H1 (cell line): ENCODE results near the gene MRPS30. TPM values are rescaled to one million over a fixed set of nuclear protein-coding genes. Genes with fewer than 3 reads are reported as not detected.

Experiments
- CTCF ChIA-PET: fragments of 300-600 bp; sonication (Branson Sonifier 250); formaldehyde crosslinking; loops from one replicate; lab custom pipeline; 2021; ENCODE audit not compliant: partially characterized antibody; lab: Charles Lee
- POLR2A ChIA-PET: fragments of 300-600 bp; sonication (Branson Sonifier 250); formaldehyde crosslinking; loops from one replicate; lab custom pipeline; 2021; ENCODE audit warnings: inconsistent platforms; ENCODE audit not compliant: partially characterized antibody; lab: Charles Lee
- DNase-seq, 2 experiments: peaks; one replicate each; pipeline versions ENCODE4 v3.0.0 to v3.0.0-alpha.2; 2010 to 2022; ENCODE audit warnings: low spot score in 2 of 2, low read depth in 1 of 2, mixed read lengths in 1 of 2
- FAIRE-seq: peaks from 2 replicates; lab custom pipeline; 2011; peaks lifted over from hg19 to GRCh38; lab: Jason Lieb, UNC
- H2AFZ ChIP-seq: 2 replicates; pipeline ENCODE4 v1.8.1; 2012; ENCODE audit warnings: low read length, inconsistent platforms
- H2AK5ac ChIP-seq: 2 replicates; pipeline ENCODE4 v1.6.1; 2013; ENCODE audit warnings: low read depth, low read length
- H2BK120ac ChIP-seq: replicated peaks from 2 replicates; pipeline ENCODE3; 2013; ENCODE audit warnings: low read depth, low read length, inconsistent platforms
- H2BK12ac ChIP-seq: 2 replicates; pipeline ENCODE4 v1.6.1; 2013; ENCODE audit warnings: low read depth, low read length
- H2BK15ac ChIP-seq: 2 replicates; pipeline ENCODE4 v1.6.1; 2013; ENCODE audit warnings: low read length
- H2BK20ac ChIP-seq: 2 replicates; pipeline ENCODE4 v1.6.1; 2013; ENCODE audit warnings: low read length
- H2BK5ac ChIP-seq: 2 replicates; pipeline ENCODE4 v1.6.1; 2013; ENCODE audit warnings: low read depth, low read length
- H3K14ac ChIP-seq: 2 replicates; pipeline ENCODE4 v1.6.1; 2013; ENCODE audit warnings: inconsistent platforms; ENCODE audit not compliant: insufficient read length
- H3K18ac ChIP-seq: 2 replicates; pipeline ENCODE4 v1.6.1; 2013; ENCODE audit warnings: low read length; ENCODE audit errors: extremely low read depth
- H3K23ac ChIP-seq: 2 replicates; pipeline ENCODE4 v1.6.1; 2013; ENCODE audit warnings: inconsistent platforms; ENCODE audit not compliant: insufficient read length
- H3K23me2 ChIP-seq: 2 replicates; pipeline ENCODE4 v1.6.1; 2013; ENCODE audit warnings: low read depth, low read length
- H3K27ac ChIP-seq: 2 replicates; pipeline ENCODE4 v1.6.1; 2011; ENCODE audit warnings: low read depth, low read length, inconsistent platforms
- H3K27me3 ChIP-seq, 4 experiments: replicated peaks in 1 of 4; 1 replicate in 1 of 4; 2 replicates in 3 of 4; pipeline versions ENCODE4 v1.6.1 to v1.8.1; 2011 to 2013; ENCODE audit warnings: low read length in 3 of 4, mild to moderate bottlenecking in 3 of 4, inconsistent platforms in 2 of 4, mixed read lengths in 2 of 4, moderate library complexity in 1 of 4; ENCODE audit not compliant: control insufficient read depth in 3 of 4, insufficient read depth in 3 of 4; ENCODE audit errors: extremely low read depth in 1 of 4
- H3K36me3 ChIP-seq, 4 experiments: 2 replicates each; pipeline versions ENCODE4 v1.6.1 to v1.8.1; 2011 to 2013; ENCODE audit warnings: mild to moderate bottlenecking in 4 of 4, low read length in 3 of 4, moderate library complexity in 2 of 4, control low read depth in 1 of 4, inconsistent platforms in 1 of 4; ENCODE audit not compliant: insufficient read depth in 4 of 4, control insufficient read depth in 2 of 4
- H3K4ac ChIP-seq: replicated peaks from 2 replicates; pipeline ENCODE3; 2013; ENCODE audit warnings: low read length, low read depth, mixed read lengths, inconsistent platforms; ENCODE audit not compliant: insufficient read length
- H3K4me1 ChIP-seq, 4 experiments: replicated peaks in 1 of 4; 1 replicate in 1 of 4; 2 replicates in 3 of 4; pipeline versions ENCODE4 v1.6.1 to v1.8.1; 2011 to 2013; ENCODE audit warnings: low read length in 3 of 4, inconsistent platforms in 2 of 4, mixed read lengths in 1 of 4; ENCODE audit not compliant: insufficient read depth in 4 of 4, control insufficient read depth in 3 of 4
- H3K4me2 ChIP-seq, 2 experiments: 2 replicates each; pipeline versions ENCODE4 v1.6.1 to v1.8.1; 2011 to 2013; ENCODE audit warnings: low read depth in 2 of 2, low read length in 2 of 2, control low read depth in 1 of 2, inconsistent platforms in 1 of 2, mild to moderate bottlenecking in 1 of 2; ENCODE audit not compliant: insufficient read depth in 1 of 2
- H3K4me3 ChIP-seq, 4 experiments: fragments of 200-600, 300-600 bp in 1 of 4; sonication (generic), shearing (Covaris generic), sonication (Bioruptor Twin) in 1 of 4; 2 replicates each; pipeline versions ENCODE4 v1.5.1 to v1.8.1; 2011 to 2016; ENCODE audit warnings: low read length in 4 of 4, low read depth in 3 of 4, control low read depth in 2 of 4, inconsistent platforms in 2 of 4, mild to moderate bottlenecking in 2 of 4, mixed read lengths in 1 of 4, moderate library complexity in 1 of 4; ENCODE audit not compliant: insufficient read depth in 2 of 4; ENCODE audit errors: extremely low read depth in 1 of 4
- H3K56ac ChIP-seq: replicated peaks from 2 replicates; pipeline ENCODE3; 2013; ENCODE audit warnings: low read depth, mild to moderate bottlenecking, mixed read lengths, low read length, inconsistent platforms; ENCODE audit not compliant: insufficient read length
- H3K79me1 ChIP-seq: 2 replicates; pipeline ENCODE4 v1.6.1; 2013; ENCODE audit warnings: low read depth, low read length, control low read depth
- H3K79me2 ChIP-seq, 2 experiments: 2 replicates each; pipeline versions ENCODE4 v1.6.1 to v1.8.1; 2012 to 2013; ENCODE audit warnings: low read length in 2 of 2, mild to moderate bottlenecking in 2 of 2, inconsistent platforms in 1 of 2; ENCODE audit not compliant: insufficient read depth in 2 of 2, control insufficient read depth in 1 of 2
- H3K9ac ChIP-seq, 4 experiments: replicated peaks in 1 of 4; 1 replicate in 1 of 4; 2 replicates in 3 of 4; pipeline versions ENCODE4 v1.6.1 to v1.8.1; 2011 to 2013; ENCODE audit warnings: low read depth in 3 of 4, low read length in 3 of 4, control low read depth in 2 of 4, mild to moderate bottlenecking in 2 of 4, moderate library complexity in 2 of 4, inconsistent platforms in 1 of 4; ENCODE audit errors: extremely low read depth in 1 of 4
- H3K9me3 ChIP-seq, 2 experiments: 2 replicates each; pipeline versions ENCODE4 v1.6.1 to v1.8.1; 2012 to 2013; ENCODE audit warnings: mild to moderate bottlenecking in 2 of 2, moderate library complexity in 2 of 2, control low read depth in 1 of 2, inconsistent platforms in 1 of 2, low read depth in 1 of 2, low read length in 1 of 2, mixed read lengths in 1 of 2; ENCODE audit not compliant: insufficient read depth in 2 of 2
- H4K20me1 ChIP-seq, 2 experiments: replicated peaks in 1 of 2; 2 replicates each; pipeline versions ENCODE3 to v1.8.1; 2011 to 2013; ENCODE audit warnings: inconsistent platforms in 2 of 2, low read length in 2 of 2, mild to moderate bottlenecking in 1 of 2; ENCODE audit not compliant: insufficient read depth in 2 of 2, control insufficient read depth in 1 of 2
- H4K5ac ChIP-seq: 2 replicates; pipeline ENCODE4 v1.6.1; 2013; ENCODE audit warnings: low read length, low read depth, mixed read lengths, inconsistent platforms; ENCODE audit not compliant: insufficient read length
- H4K8ac ChIP-seq: 2 replicates; pipeline ENCODE4 v1.8.0; 2013; ENCODE audit warnings: mild to moderate bottlenecking, moderate library complexity, low read length, inconsistent platforms; ENCODE audit not compliant: insufficient read depth; ENCODE audit errors: extremely low read depth
- H4K91ac ChIP-seq: replicated peaks from 2 replicates; pipeline ENCODE3; 2013; ENCODE audit warnings: low read length, mixed read lengths, inconsistent platforms; ENCODE audit not compliant: insufficient read length
- ATF2 ChIP-seq: IDR thresholded peaks from 2 replicates; pipeline ENCODE4 v1.6.1; 2012; ENCODE audit warnings: low read length, inconsistent platforms
- BCL11A ChIP-seq, 2 experiments: IDR thresholded peaks; one replicate each; pipeline ENCODE4 v1.6.1; 2011; ENCODE audit warnings: low read depth in 2 of 2, low read length in 2 of 2, mild to moderate bottlenecking in 2 of 2
- BRCA1 ChIP-seq: IDR thresholded peaks from 2 replicates; pipeline ENCODE4 v1.6.1; 2012; ENCODE audit warnings: low read depth, low read length, improper control_type of control experiment
- HDAC2 ChIP-seq, 2 experiments: fragments of 300-600 bp in 1 of 2; sonication (generic) in 1 of 2; IDR thresholded peaks; 2 replicates each; pipeline ENCODE4 v1.6.1; 2011 to 2012; ENCODE audit warnings: low read depth in 2 of 2, low read length in 2 of 2, mild to moderate bottlenecking in 2 of 2, moderate library complexity in 2 of 2, borderline replicate concordance in 1 of 2, inconsistent platforms in 1 of 2
- KDM1A ChIP-seq: fragments of 200-600, 300-600 bp; sonication (generic); IDR thresholded peaks from 2 replicates; pipeline ENCODE4 v1.7.1; 2016; ENCODE audit warnings: mild to moderate bottlenecking, low read length, borderline replicate concordance
- RBBP5 ChIP-seq: IDR thresholded peaks from 2 replicates; pipeline ENCODE4 v1.7.1; 2012; ENCODE audit warnings: low read depth, mild to moderate bottlenecking, inconsistent platforms, low read length, moderate library complexity, borderline replicate concordance
- SIN3A ChIP-seq, 2 experiments: IDR thresholded peaks in 1 of 2; conservative IDR thresholded peaks in 1 of 2; 2 replicates each; pipeline ENCODE4 v1.6.1; 2011 to 2012; ENCODE audit warnings: low read length in 2 of 2, improper control_type of control experiment in 1 of 2, low read depth in 1 of 2, mild to moderate bottlenecking in 1 of 2
- SP2 ChIP-seq: IDR thresholded peaks from 2 replicates; pipeline ENCODE4 v1.6.1; 2012; ENCODE audit warnings: mild to moderate bottlenecking, low read length, inconsistent platforms
- TAF7 ChIP-seq: optimal IDR thresholded peaks from 2 replicates; pipeline ENCODE3; 2011; ENCODE audit warnings: low read depth, mild to moderate bottlenecking, inconsistent platforms, low read length, moderate library complexity, borderline replicate concordance
- USF2 ChIP-seq: IDR thresholded peaks from 2 replicates; pipeline ENCODE4 v1.6.1; 2011; ENCODE audit warnings: low read length, improper control_type of control experiment
- WGBS, 2 experiments: shearing (Covaris generic) in 1 of 2; methylation state at CpG; one replicate each; pipeline versions ENCODE4 v1.1.6 to v1.1.7; 2013 to 2015; ENCODE audit warnings: low lambda C conversion rate in 2 of 2, mixed read lengths in 2 of 2, inconsistent platforms in 1 of 2, low coverage in 1 of 2, missing lambda C conversion rate in 1 of 2; ENCODE audit not compliant: insufficient replicate concordance in 2 of 2, insufficient coverage in 1 of 2, insufficient read length in 1 of 2; ENCODE audit errors: extremely low coverage in 1 of 2, missing lambda C conversion rate in 1 of 2; 5-methylcytosine and 5-hydroxymethylcytosine counted together
- polyA plus RNA-seq, 7 experiments: library from polyadenylated mRNA; depleted of rRNA in 3 of 7; stranded (reverse) in 5 of 7; unstranded in 2 of 7; fragments of >200 nt in 5 of 7; fragments of 200-250 nt in 2 of 7; gene quantifications; 1 replicate in 5 of 7; 2 replicates in 1 of 7; 4 replicates in 1 of 7; pipeline versions ENCODE4 v1.2.1 to v1.2.3, GENCODE V29; 2011 to 2013; ENCODE audit warnings: missing spikeins in 2 of 7, mixed read lengths in 2 of 7
- total RNA-seq: library from RNA; stranded (reverse); fragmentation: NEBNext Ultra II Directional; extraction: Animal tissue kit (Norgen Biotek cat#: 25700); gene quantifications from 2 replicates; pipeline ENCODE4 v1.2.1, GENCODE V29; 2021

Gene MRPS30
- total and polyA plus RNA-seq, 2 of the 8 experiments (the other 6 are each of a cell fraction or from before 2014, with no cell fraction given) = 61.9 to 85.2 TPM

- no peak overlapping the region for H3K23ac ChIP-seq
- CTCF ChIA-PET = interaction anchor here (0.6 to 1.0 kb wide), 2 partner anchors 55 to 706 kb away, joined by 3 to 5 read pairs; no protein-coding TSS in a partner anchor
- H3K4ac ChIP-seq = no peak overlapping the region
- TF ChIP-seq USF2 = no peak
- TF ChIP-seq SIN3A (conservative IDR thresholded peaks at IDR 0.05 in 1 of 2, IDR thresholded peaks at IDR 0.05 in 1 of 2; ENCODE audit: low read depth in 1 of 2, low read length in 2 of 2) = no peak
- TF ChIP-seq BCL11A (IDR thresholded peaks at IDR 0.05; ENCODE audit: low read depth in 2 of 2, low read length in 2 of 2) = no peak
- no peak for TF ChIP-seq TAF7
- no peak for TF ChIP-seq BRCA1
- no peak for TF ChIP-seq SP2
- TF ChIP-seq ATF2 = no peak
- no peak for TF ChIP-seq KDM1A
- no peak for TF ChIP-seq RBBP5
- TF ChIP-seq HDAC2 (IDR thresholded peaks at IDR 0.05; ENCODE audit: borderline replicate concordance in 1 of 2, low read depth in 2 of 2, low read length in 2 of 2) = no peak
Observed at GRCh38 chr5:44814761-44815160, 6.0 kb downstream of the MRPS30 start.

More at GRCh38 chr5:44814761-44815160, 6.0 kb downstream of the MRPS30 start:
- Histone ChIP-seq H3K14ac (no peak overlapping the region), H4K91ac (no peak overlapping the region), H3K27me3 (no peaks in the 10 kb centered on the region), H3K23me2 (no peaks in the 10 kb centered on the region; the same call in 1 of the 2 replicates), H2AFZ (no peak overlapping the region), H3K18ac (no peak overlapping the region), H3K9me3 (no peaks in the 10 kb centered on the region), H2BK12ac (no peak overlapping the region), H3K4me1 (no peaks in the 10 kb centered on the region), H2BK5ac (no peak overlapping the region), H2BK120ac (no peak overlapping the region), H3K79me1 (no peaks in the 10 kb centered on the region; the same call in 1 of the 2 replicates), H3K4me2 (no peak overlapping the region), H3K9ac (no peak overlapping the region), H2BK15ac (no peak overlapping the region), H3K79me2 (peaks cover 10 to 50% of the 10 kb centered on the region in 2 experiments), H4K20me1 (peaks cover 2 to 9% of the 10 kb centered on the region in 2 experiments), H2AK5ac (no peak overlapping the region), H4K8ac (no peak overlapping the region), H4K5ac (no peak overlapping the region), H3K4me3 (no peak overlapping the region), H2BK20ac (no peak overlapping the region), H3K56ac (no peak overlapping the region), H3K27ac (no peak overlapping the region), H3K36me3 (peaks cover 2 to 79% (median 34%) of the 10 kb centered on the region in 4 experiments; a peak in 7 of 8 replicates)
- FAIRE-seq (no peak), DNase-seq (no peak)
- POLR2A ChIA-PET = no interaction called here
- WGBS, 2 experiments = 89% methylated on average over 2 of the region's 2 CpGs; no CpG with 5 or more reads in 1 of the 2 experiments
